ENCODE data around the gene TMEM259.
"Not testable (repeated sequence)": the region's sequence is repeated elsewhere in the genome, so short reads cannot be mapped to it uniquely, and the experiment has no call there.

Gene TMEM259

GRCh38 chr19:1040476-1041271, 19.8 kb upstream of the TMEM259 start:
- DNase-seq (ENCODE audit: low read depth in 2 of 2): peak; percentile 90 to 92

- peak; percentile 99 to 100 for DNase-seq (ENCODE audit: low read depth in 2 of 2)
These were observed 18.9 kb upstream of the TMEM259 start, which contains the start of gene ABCA7 for GRCh38 chr19:1039646-1040475. Gene ABCA7, plus strand, starts transcription at chr19:1040107. Its CDS starts 1,255 bp downstream, at chr19:1041362.

- DNase-seq (ENCODE audit: low read depth in 2 of 2): no peak
These were observed 18.2 kb upstream of the TMEM259 start for GRCh38 chr19:1038978-1039645.

GRCh38 chr19:1037621-1038064, 16.7 kb upstream of the TMEM259 start:
- no peak for DNase-seq (ENCODE audit: low read depth in 2 of 2)

GRCh38 chr19:1035998-1036621, 15.2 kb upstream of the TMEM259 start:
- no peak for DNase-seq (ENCODE audit: low read depth in 2 of 2)

GRCh38 chr19:1032264-1032867, 11.4 kb upstream of the TMEM259 start:
- no peak for DNase-seq (ENCODE audit: low read depth in 2 of 2)

- DNase-seq (ENCODE audit: low read depth in 2 of 2): no peak
These were observed 7.4 kb upstream of the TMEM259 start for GRCh38 chr19:1028062-1028926.

- DNase-seq (ENCODE audit: low read depth in 2 of 2): no peak
These were observed 6.7 kb upstream of the TMEM259 start for GRCh38 chr19:1027650-1028061.

GRCh38 chr19:1026783-1027649, 6.1 kb upstream of the TMEM259 start:
- no peak for DNase-seq (ENCODE audit: low read depth in 2 of 2)

GRCh38 chr19:1025960-1026782, 5.2 kb upstream of the TMEM259 start, which contains the start of gene CNN2:
Gene CNN2, plus strand, starts transcription at chr19:1026608. Its CDS starts 54 bp downstream, at chr19:1026662.
- peak; percentile 64 to 65 for DNase-seq (ENCODE audit: low read depth in 2 of 2)

GRCh38 chr19:1025080-1025479, 4.2 kb upstream of the TMEM259 start:
- not testable (repeated sequence) for DNase-seq (ENCODE audit: low read depth in 2 of 2)

GRCh38 chr19:1023883-1024188, 2.9 kb upstream of the TMEM259 start:
- not testable (repeated sequence) for DNase-seq (ENCODE audit: low read depth in 2 of 2)

- no peak for DNase-seq (ENCODE audit: low read depth in 2 of 2)
These were observed 699 bp downstream of the TMEM259 start for GRCh38 chr19:1019980-1020867.

GRCh38 chr19:1019616-1019961, 1.3 kb downstream of the TMEM259 start:
- no peak for DNase-seq (ENCODE audit: low read depth in 2 of 2)

- DNase-seq (ENCODE audit: low read depth in 2 of 2): no peak
These were observed 1.8 kb downstream of the TMEM259 start for GRCh38 chr19:1018932-1019615.

- no peak for DNase-seq (ENCODE audit: low read depth in 2 of 2)
These were observed 2.5 kb downstream of the TMEM259 start for GRCh38 chr19:1018393-1018792.

- no peak for DNase-seq (ENCODE audit: low read depth in 2 of 2)
These were observed 3.0 kb downstream of the TMEM259 start for GRCh38 chr19:1017906-1018305.

Data from stimulated activated CD4-positive, alpha-beta T cell treated with anti-CD3 and anti-CD28 coated beads, Interleukin-4, amount 100 ng/mL, for 48 hours (primary cell).